ENCODE results near the gene ANP32E.
A peak's percentile ranks its signal among the peaks of the same experiment; 100 is the strongest.
"Not testable (repeated sequence)": the region's sequence is repeated elsewhere in the genome, so short reads cannot be mapped to it uniquely, and the experiment has no call there.

Gene ANP32E

GRCh38 chr1:150212070-150212469 lies 23.8 kb downstream of the ANP32E start:
- DNase-seq, result no peak

GRCh38 chr1:150210706-150211105 lies 25.2 kb downstream of the ANP32E start:
- peak; percentile 75 for DNase-seq

- peak; percentile 64 for DNase-seq
Observed at GRCh38 chr1:150210091-150210490, 25.8 kb downstream of the ANP32E start.

- not testable (repeated sequence) for DNase-seq
Observed at GRCh38 chr1:150208460-150208859, 27.5 kb downstream of the ANP32E start.

- DNase-seq, result no peak
Observed at GRCh38 chr1:150207281-150207971, 28.5 kb downstream of the ANP32E start.

GRCh38 chr1:150196417-150196816 lies 39.5 kb downstream of the ANP32E start:
- no peak for DNase-seq

GRCh38 chr1:150194381-150195031 lies 41.4 kb downstream of the ANP32E start:
- no peak for DNase-seq

- no peak for DNase-seq
Observed at GRCh38 chr1:150192012-150192411, 43.9 kb downstream of the ANP32E start.

GRCh38 chr1:150187560-150187931 lies 48.4 kb downstream of the ANP32E start:
- no peak for DNase-seq

GRCh38 chr1:150186789-150187559 lies 48.9 kb downstream of the ANP32E start:
- DNase-seq, result peak; percentile 76

- not testable (repeated sequence) for DNase-seq
Observed at GRCh38 chr1:150186438-150186788, 49.5 kb downstream of the ANP32E start.

- no peak for DNase-seq
Observed at GRCh38 chr1:150185481-150185880, 50.4 kb downstream of the ANP32E start.

- no peak for DNase-seq
Observed at GRCh38 chr1:150183061-150183460, 52.9 kb downstream of the ANP32E start.

GRCh38 chr1:150182247-150182646 lies 53.7 kb downstream of the ANP32E start:
- no peak for DNase-seq

GRCh38 chr1:150180474-150180873 lies 55.4 kb downstream of the ANP32E start:
- no peak for DNase-seq

GRCh38 chr1:150179867-150180266 lies 56.0 kb downstream of the ANP32E start:
- DNase-seq, result no peak

GRCh38 chr1:150178548-150178947 lies 57.4 kb downstream of the ANP32E start:
- no peak for DNase-seq

- no peak for DNase-seq
Observed at GRCh38 chr1:150176593-150176992, 59.3 kb downstream of the ANP32E start.

- no peak for DNase-seq
Observed at GRCh38 chr1:150173141-150173585, 62.7 kb downstream of the ANP32E start.

GRCh38 chr1:150171801-150172200 lies 64.1 kb downstream of the ANP32E start:
- DNase-seq, result no peak

- peak; percentile 30 for DNase-seq
Observed at GRCh38 chr1:150168960-150169601, 66.8 kb downstream of the ANP32E start.

Measured in NCI-H1694 (cell line).